ENCODE results near the gene CCDC110. TPM values are rescaled to one million over a fixed set of nuclear protein-coding genes. Genes with fewer than 3 reads are reported as not detected.

CCDC110 gene
- total and polyA plus RNA-seq, 7 donors, result 0.69 to 9.3 (median 1.6) TPM

- H3K27me3 ChIP-seq, result no peaks in the 10 kb centered on the region
- H3K36me3 ChIP-seq, result peaks cover 2 to 34% (median 5%) of the 10 kb centered on the region in 4 donors
- H3K4me1 ChIP-seq, result peaks cover 0 to 23% (median 13%) of the 10 kb centered on the region in 4 donors
- H3K27ac ChIP-seq, result peak overlapping the region in 3 of 4 donors; percentile 22 to 50 (median 38)
- 54 to 69% methylated on average over 4 of the region's 4 CpGs for WGBS, 2 donors
- intact Hi-C loops (cut with DNase I), result no loop called here
- no peak for DNase-seq
- no peak overlapping the region for H3K4me3 ChIP-seq
- TF ChIP-seq EP300 (IDR thresholded peaks at IDR 0.05) (no peak), POLR2AphosphoS5 (IDR thresholded peaks at IDR 0.05) (no peak), CTCF (IDR thresholded peaks at IDR 0.05) (no peak), POLR2A (IDR thresholded peaks at IDR 0.05) (no peak)
- no peaks in the 10 kb centered on the region for H3K9me3 ChIP-seq
Measured at GRCh38 chr4:185508181-185508580, 36.6 kb upstream of the CCDC110 start.

GRCh38 chr4:185506422-185506821 lies 34.9 kb upstream of the CCDC110 start:
- no peak overlapping the region for H3K4me3 ChIP-seq
- H3K27ac ChIP-seq, result peak overlapping the region in 3 of 4 donors; percentile 71 to 84 (median 76)
- peaks cover 10 to 33% (median 13%) of the 10 kb centered on the region in 4 donors for H3K36me3 ChIP-seq
- H3K4me1 ChIP-seq, result peaks cover 0 to 14% (median 7%) of the 10 kb centered on the region in 4 donors
- intact Hi-C loops (cut with DNase I), result no loop called here
- WGBS, 2 donors, result 93 to 96% methylated on average over 20 of the region's 20 CpGs
- no peak for DNase-seq
- no peak for TF ChIP-seq CTCF (IDR thresholded peaks at IDR 0.05)
- TF ChIP-seq POLR2AphosphoS5 (IDR thresholded peaks at IDR 0.05), result no peak
- no peak for TF ChIP-seq EP300 (IDR thresholded peaks at IDR 0.05)
- no peak for TF ChIP-seq POLR2A (IDR thresholded peaks at IDR 0.05)
- H3K27me3 ChIP-seq, result no peaks in the 10 kb centered on the region
- H3K9me3 ChIP-seq, result peaks cover 0 to 3% (median 0%) of the 10 kb centered on the region in 4 donors

GRCh38 chr4:185504098-185505047 lies 32.8 kb upstream of the CCDC110 start:
- Histone ChIP-seq H3K27me3 (no peaks in the 10 kb centered on the region), H3K36me3 (peaks cover 12 to 39% (median 15%) of the 10 kb centered on the region in 4 donors), H3K4me1 (peaks cover 0 to 14% (median 7%) of the 10 kb centered on the region in 4 donors), H3K27ac (peak overlapping the region; percentile 70 to 84 (median 74)), H3K4me3 (peak overlapping the region in 3 of 4 donors; percentile 26 to 31 (median 29)), H3K9me3 (peaks cover 0 to 6% (median 2%) of the 10 kb centered on the region in 4 donors)
- TF ChIP-seq POLR2AphosphoS5 (IDR thresholded peaks at IDR 0.05), result peak; percentile 66 to 78 (median 73)
- no peak for TF ChIP-seq POLR2A (IDR thresholded peaks at IDR 0.05)
- peak; percentile 9 to 67 (median 52) for TF ChIP-seq EP300 (IDR thresholded peaks at IDR 0.05)
- TF ChIP-seq CTCF (IDR thresholded peaks at IDR 0.05), result no peak
- intact Hi-C loops (cut with DNase I), result no loop called here
- DNase-seq, result peak; percentile 93
- 14 to 52% methylated on average over 21 of the region's 21 CpGs for WGBS, 2 donors

- H3K27ac ChIP-seq, result peak overlapping the region in 3 of 4 donors; percentile 8 to 84 (median 71)
- peaks cover 0 to 6% (median 2%) of the 10 kb centered on the region in 4 donors for H3K9me3 ChIP-seq
- no peak for DNase-seq
- TF ChIP-seq POLR2A (IDR thresholded peaks at IDR 0.05) (no peak), CTCF (IDR thresholded peaks at IDR 0.05) (no peak), EP300 (IDR thresholded peaks at IDR 0.05) (no peak), POLR2AphosphoS5 (IDR thresholded peaks at IDR 0.05) (no peak)
- H3K4me3 ChIP-seq, result no peak overlapping the region
- H3K27me3 ChIP-seq, result no peaks in the 10 kb centered on the region
- WGBS, 2 donors, result 83 to 85% methylated on average over 11 of the region's 11 CpGs
- peaks cover 8 to 35% (median 15%) of the 10 kb centered on the region in 4 donors for H3K36me3 ChIP-seq
- intact Hi-C loops (cut with DNase I), result no loop called here
- H3K4me1 ChIP-seq, result peaks cover 0 to 14% (median 7%) of the 10 kb centered on the region in 4 donors
Measured at GRCh38 chr4:185502386-185502785, 30.9 kb upstream of the CCDC110 start.
